Measurements from ENCODE around the gene POU2F1.
"Not testable (repeated sequence)": the region's sequence is repeated elsewhere in the genome, so short reads cannot be mapped to it uniquely, and the experiment has no call there.

POU2F1 gene

DNA sequence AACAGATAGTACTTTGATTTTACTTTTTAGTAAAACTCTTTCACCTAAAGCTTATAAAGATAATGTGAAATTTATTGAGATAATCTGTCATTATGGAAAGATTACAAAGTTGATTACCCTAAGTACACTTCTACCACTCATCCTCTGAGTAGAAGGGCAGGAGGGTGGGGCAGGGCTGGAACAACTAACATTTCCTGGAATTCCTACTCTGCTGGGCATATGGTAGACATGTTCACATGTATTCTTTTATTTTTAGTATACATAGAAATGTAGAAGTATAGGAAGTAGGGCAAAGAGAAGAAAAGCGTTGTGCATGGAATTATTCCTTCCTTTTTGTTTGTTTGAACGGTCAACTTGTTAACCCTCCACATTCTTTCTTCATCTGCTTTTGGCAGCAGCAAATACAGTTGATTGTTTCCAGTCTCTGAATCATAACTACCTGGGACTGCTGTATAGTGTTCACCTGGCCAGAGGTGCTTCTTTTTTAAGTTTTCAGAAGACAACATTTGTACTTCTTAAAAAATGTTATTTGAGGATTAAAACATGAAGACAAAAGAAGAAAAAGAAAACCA, 85.1 kb downstream of the POU2F1 start:
- TF ChIP-seq, protein P1, sequence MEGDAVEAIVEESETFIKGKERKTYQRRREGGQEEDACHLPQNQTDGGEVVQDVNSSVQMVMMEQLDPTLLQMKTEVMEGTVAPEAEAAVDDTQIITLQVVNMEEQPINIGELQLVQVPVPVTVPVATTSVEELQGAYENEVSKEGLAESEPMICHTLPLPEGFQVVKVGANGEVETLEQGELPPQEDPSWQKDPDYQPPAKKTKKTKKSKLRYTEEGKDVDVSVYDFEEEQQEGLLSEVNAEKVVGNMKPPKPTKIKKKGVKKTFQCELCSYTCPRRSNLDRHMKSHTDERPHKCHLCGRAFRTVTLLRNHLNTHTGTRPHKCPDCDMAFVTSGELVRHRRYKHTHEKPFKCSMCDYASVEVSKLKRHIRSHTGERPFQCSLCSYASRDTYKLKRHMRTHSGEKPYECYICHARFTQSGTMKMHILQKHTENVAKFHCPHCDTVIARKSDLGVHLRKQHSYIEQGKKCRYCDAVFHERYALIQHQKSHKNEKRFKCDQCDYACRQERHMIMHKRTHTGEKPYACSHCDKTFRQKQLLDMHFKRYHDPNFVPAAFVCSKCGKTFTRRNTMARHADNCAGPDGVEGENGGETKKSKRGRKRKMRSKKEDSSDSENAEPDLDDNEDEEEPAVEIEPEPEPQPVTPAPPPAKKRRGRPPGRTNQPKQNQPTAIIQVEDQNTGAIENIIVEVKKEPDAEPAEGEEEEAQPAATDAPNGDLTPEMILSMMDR (IDR thresholded peaks at IDR 0.05; ENCODE audit: low read depth, low read length, missing control alignments): no peak
- no peak for DNase-seq (ENCODE audit: low read depth)
- H3K4me3 ChIP-seq (ENCODE audit: low read depth, low read length): no peak overlapping the region
- in situ Hi-C loops (cut with HindIII; ENCODE audit: low sequenced_read_pairs): loop anchor here (5.0 kb wide), 1 partner anchor 38 kb away; no protein-coding TSS in a partner anchor

GRCh38 chr1:167310732-167311131, 90.0 kb downstream of the POU2F1 start:
- TF ChIP-seq, protein P1 (IDR thresholded peaks at IDR 0.05; ENCODE audit: low read depth, low read length, missing control alignments): no peak
- DNase-seq (ENCODE audit: low read depth): no peak
- no peak overlapping the region for H3K4me3 ChIP-seq (ENCODE audit: low read depth, low read length)
- in situ Hi-C loops (cut with HindIII; ENCODE audit: low sequenced_read_pairs): no loop called here

- in situ Hi-C loops (cut with HindIII; ENCODE audit: low sequenced_read_pairs): no loop called here
- no peak overlapping the region for H3K4me3 ChIP-seq (ENCODE audit: low read depth, low read length)
- DNase-seq (ENCODE audit: low read depth): no peak
- TF ChIP-seq, protein P1 (IDR thresholded peaks at IDR 0.05; ENCODE audit: low read depth, low read length, missing control alignments): no peak
Observed at GRCh38 chr1:167312871-167313270, 92.2 kb downstream of the POU2F1 start.

GRCh38 chr1:167314671-167315070, 94.0 kb downstream of the POU2F1 start:
- no peak overlapping the region for H3K4me3 ChIP-seq (ENCODE audit: low read depth, low read length)
- TF ChIP-seq, protein P1 (IDR thresholded peaks at IDR 0.05; ENCODE audit: low read depth, low read length, missing control alignments): no peak
- no peak for DNase-seq (ENCODE audit: low read depth)
- in situ Hi-C loops (cut with HindIII; ENCODE audit: low sequenced_read_pairs): no loop called here

- TF ChIP-seq, protein P1 (IDR thresholded peaks at IDR 0.05; ENCODE audit: low read depth, low read length, missing control alignments): no peak
- in situ Hi-C loops (cut with HindIII; ENCODE audit: low sequenced_read_pairs): no loop called here
- no peak overlapping the region for H3K4me3 ChIP-seq (ENCODE audit: low read depth, low read length)
- no peak for DNase-seq (ENCODE audit: low read depth)
Observed at GRCh38 chr1:167317463-167317862, 96.8 kb downstream of the POU2F1 start.

- H3K4me3 ChIP-seq (ENCODE audit: low read depth, low read length); DNase-seq (ENCODE audit: low read depth); in situ Hi-C loops (cut with HindIII; ENCODE audit: low sequenced_read_pairs): not testable (repeated sequence)
Observed at GRCh38 chr1:167319206-167319605, 98.5 kb downstream of the POU2F1 start.

- in situ Hi-C loops (cut with HindIII; ENCODE audit: low sequenced_read_pairs): no loop called here
- DNase-seq (ENCODE audit: low read depth): no peak
- H3K4me3 ChIP-seq (ENCODE audit: low read depth, low read length): no peak overlapping the region
- TF ChIP-seq, protein P1 (IDR thresholded peaks at IDR 0.05; ENCODE audit: low read depth, low read length, missing control alignments): no peak
Observed at GRCh38 chr1:167322483-167322882, 101.8 kb downstream of the POU2F1 start.

Data from astrocyte of the cerebellum (primary cell).